Ramos (cell line): Measurements from ENCODE around the gene CDK6.
"Not testable (repeated sequence)": the region's sequence is repeated elsewhere in the genome, so short reads cannot be mapped to it uniquely, and the experiment has no call there.

Experiments
- in situ Hi-C: fragments of 300-500 bp; cut with MboI; formaldehyde crosslinking; loops from one replicate; pipeline ENCODE4 v1.14.3; 2022; ENCODE audit warnings: low sequenced_read_pairs; ENCODE audit not compliant: unreplicated experiment

CDK6 gene

DNA sequence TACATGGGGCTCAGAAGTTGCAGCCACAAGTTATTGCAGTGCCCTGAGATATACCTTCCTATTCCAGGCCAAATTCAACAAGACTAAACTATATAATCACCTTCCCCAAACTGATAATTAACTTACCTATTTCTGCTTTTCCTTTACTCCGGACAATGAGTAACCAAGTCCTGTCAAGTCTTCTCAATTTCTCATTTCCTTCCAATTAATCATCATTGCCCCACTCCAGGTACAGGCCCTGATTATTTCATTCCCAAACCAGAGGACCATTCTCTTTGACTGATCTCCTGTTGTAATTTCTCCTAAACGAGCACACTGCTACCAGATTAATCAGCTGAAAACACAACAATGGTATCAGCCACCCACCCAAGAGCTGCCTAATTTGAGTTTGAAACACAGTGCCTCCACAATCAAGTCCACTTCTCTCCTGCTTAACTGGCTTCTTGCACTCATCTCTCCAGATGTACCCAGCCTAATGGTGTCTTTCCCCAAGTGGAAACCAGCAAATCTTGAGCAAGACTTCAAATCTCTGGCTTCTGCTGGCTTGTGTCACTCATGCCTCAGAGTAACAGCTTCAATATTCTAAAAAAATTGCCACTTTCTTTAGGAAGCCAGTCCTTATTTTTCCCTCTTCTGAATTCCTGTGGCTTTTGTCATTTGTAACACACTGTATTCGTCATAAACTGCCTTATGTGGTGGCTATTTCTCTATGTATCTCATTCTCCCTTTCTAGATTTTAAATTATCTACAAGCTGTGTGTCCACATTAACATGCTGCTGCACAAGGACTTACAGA, 89.1 kb downstream of the CDK6 start:
- in situ Hi-C loops = no loop called here

DNA sequence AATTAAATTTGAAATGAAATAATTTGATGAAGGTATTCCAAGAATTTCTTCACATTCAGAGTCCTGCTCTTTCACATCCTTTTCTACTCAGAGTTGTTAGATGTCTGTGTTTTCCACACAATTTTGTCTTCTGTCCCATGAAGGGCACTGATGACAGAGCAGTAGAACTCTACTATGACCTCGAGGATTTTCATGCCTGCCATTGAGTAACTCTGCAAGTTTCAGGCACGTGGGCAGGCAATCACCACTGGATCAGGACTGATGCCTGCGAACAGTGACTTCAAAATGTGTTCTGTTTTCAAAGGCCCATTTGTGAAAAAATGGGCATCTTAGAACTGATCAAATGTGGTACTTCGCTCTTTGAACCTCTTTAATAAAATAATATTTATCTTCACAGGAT, 91.1 kb downstream of the CDK6 start:
- in situ Hi-C loops = no loop called here

DNA sequence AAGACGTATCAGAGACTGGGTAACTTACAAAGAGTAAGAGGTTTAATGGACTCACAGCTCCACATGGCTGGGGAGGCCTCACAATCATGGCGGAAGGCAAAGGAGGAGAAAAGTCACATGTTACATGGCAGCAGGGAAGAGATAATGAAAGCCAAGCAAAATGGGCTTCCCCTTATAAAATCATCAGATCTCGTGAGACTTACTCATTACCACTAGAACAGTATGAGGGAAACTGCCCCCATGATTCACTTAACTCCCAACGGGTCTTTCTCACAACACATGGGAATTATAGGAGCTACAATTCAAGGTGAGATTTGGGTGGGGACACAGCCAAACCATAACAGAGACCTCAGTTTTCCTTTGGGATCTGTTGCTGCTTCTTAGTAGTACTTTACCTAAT, 92.2 kb downstream of the CDK6 start:
- in situ Hi-C loops = not testable (repeated sequence)

DNA sequence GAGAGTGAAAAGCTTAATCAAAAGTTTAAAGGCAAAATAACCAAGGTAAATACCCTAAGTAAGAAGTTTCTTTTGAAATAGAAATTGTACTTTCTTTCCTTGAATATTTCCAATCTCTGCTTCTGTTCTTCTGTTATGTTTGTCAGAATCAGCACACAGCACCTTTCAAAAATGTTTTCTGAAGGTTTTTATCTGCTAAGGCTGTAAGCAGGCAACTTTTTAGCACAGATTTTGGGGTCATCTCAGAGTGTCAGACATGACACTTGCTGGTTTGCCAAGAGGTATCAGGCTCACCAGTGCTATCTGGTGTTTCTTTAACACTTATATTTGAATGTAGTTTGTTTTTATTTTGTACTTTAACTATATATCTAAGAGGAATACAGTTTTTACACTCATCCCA, 94.2 kb downstream of the CDK6 start:
- in situ Hi-C loops = no loop called here

DNA sequence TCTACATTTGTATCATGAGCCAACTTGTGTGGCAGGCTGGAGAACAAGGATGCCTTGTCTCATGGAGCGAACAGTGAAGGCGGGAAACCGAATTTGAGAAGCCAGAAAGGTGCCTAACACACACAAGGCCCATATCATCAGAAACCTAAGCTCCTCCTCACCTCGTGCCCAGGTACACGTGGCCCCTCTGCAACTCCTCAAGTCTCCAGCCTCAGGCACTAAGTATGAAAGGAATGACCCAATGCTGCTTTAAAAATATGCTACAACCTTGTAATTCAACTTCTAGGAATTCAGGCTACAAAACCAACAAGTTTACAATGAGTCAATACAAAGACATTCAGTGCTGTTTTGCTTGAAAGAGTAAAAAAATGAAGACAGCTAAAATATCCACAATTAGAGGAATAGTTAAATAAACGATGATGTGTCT, 95.7 kb downstream of the CDK6 start:
- in situ Hi-C loops = no loop called here

DNA sequence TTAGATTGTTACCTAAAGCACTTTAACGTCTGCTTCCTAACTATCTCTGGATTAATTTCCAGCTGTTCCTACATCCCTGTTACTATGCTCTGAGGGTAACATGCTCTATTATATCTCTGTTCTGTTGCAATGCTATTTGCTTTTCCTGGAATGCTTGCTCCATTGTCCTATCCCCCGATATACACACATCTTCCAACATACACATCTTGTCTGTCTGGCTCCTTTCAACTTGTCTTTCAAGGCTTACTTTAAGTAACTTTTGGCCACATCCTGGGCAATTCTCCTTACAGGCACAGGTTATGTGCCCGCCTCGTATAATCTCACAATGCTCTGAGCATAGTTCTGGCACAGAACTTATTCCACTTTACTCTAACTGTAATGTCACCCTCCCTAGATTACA, 96.2 kb downstream of the CDK6 start:
- in situ Hi-C loops = no loop called here

DNA sequence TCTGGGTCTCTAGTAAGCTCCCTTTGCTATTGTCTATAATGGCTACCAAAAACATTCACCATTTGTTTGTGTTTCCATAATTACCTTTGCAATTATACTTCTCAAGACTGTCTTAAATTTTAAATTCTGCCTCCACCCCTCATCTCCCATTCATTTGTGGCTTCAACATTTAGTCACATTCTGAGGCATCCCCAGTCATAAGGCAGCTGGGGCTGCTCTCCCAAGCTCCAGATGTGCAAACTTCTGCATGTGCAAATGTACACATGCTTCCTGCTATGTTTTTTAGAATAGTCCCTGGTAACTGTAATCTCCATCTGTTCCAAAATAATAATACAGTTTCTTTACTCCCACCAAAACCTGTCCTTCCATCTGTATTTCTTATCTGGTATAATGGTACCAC, 97.3 kb downstream of the CDK6 start:
- in situ Hi-C loops = no loop called here

DNA sequence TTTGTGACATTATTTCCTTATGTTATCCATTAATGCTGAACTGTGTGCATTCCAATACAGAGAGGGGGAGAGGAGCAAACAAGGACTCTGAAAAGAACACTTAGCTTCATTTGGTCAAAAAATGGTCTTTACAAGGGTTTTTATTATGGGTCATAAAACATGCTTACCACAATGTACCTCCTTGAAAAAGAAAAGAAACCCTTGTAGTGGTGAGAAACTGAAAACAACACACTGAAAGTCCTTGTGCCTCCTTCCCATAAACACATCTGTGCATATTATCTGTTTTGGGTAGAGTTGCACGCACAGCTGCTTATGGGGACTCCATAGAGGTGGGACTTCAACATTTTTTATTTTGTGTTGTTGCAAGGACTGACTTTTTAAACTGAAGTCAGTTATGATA, 98.7 kb downstream of the CDK6 start:
- in situ Hi-C loops = no loop called here

DNA sequence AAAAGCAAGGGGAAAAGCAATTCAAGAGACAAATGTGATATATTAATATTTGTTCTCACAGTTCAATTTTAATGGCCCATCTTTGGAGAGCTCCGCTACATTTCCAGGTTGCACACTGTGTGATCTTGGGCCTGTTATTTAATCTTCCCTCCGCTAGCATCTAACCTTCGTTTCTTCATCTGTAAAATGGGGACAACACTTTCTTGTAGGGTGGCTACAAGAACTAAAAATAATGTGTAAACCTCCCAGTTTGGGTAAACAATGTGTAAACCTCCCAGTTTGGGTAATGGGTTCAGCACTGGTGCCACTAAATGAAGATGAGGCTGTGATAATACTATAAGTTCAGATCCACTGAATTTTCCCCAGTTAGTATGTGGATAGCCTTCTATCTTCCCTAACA, 99.5 kb downstream of the CDK6 start:
- in situ Hi-C loops = no loop called here

DNA sequence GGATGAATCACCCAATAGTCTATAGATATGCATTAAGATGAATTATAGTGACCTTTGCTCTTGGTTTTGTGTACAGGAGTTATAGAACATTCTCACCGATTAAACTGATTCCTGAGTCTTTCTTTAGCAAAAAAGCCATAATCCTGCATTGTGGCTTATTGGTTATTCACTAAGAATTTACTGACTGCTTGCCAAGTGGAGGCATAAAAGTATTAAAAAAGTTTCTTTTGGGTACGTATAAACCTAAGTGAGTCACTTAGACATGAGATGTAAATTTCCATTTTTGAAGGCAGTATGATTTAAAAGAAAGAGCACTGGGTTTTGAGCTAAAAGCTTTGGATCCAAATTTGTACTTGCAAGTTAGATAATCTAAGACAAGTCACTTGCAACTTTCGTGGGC, 100.7 kb downstream of the CDK6 start:
- in situ Hi-C loops = no loop called here

DNA sequence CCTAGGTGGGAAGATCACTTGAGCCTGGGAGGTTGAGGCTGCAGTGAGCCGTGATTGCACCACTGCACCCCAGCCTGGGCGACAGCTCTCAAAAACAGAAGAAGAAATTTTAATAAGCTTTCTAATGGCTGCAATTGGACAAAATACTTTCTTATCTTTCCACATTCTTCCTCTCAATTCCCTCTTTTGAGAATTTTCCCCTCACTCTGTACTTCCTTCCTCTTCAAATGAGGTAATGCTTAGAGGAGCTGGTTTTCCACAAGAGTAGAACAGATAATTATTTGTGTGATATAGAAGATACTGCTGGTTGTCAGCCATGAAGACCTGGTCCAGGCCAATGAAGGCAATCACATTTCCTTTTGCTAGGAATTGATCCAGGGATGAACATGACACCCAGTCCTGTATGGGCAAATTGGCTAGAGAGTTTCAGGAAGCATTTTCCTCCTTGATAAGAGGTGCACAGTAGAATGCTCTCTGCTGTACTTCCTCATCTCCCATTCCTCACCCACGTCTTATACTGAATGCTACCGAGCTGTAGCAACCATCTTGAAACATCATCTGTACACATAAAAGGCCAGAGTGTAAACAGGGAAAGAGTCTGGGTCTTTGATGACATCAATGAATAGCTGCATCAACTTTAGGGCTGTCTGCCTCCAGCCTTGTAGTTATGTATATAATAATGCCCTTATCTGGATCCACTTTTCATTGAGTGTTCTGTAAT, 103.9 kb downstream of the CDK6 start:
- in situ Hi-C loops = no loop called here

DNA sequence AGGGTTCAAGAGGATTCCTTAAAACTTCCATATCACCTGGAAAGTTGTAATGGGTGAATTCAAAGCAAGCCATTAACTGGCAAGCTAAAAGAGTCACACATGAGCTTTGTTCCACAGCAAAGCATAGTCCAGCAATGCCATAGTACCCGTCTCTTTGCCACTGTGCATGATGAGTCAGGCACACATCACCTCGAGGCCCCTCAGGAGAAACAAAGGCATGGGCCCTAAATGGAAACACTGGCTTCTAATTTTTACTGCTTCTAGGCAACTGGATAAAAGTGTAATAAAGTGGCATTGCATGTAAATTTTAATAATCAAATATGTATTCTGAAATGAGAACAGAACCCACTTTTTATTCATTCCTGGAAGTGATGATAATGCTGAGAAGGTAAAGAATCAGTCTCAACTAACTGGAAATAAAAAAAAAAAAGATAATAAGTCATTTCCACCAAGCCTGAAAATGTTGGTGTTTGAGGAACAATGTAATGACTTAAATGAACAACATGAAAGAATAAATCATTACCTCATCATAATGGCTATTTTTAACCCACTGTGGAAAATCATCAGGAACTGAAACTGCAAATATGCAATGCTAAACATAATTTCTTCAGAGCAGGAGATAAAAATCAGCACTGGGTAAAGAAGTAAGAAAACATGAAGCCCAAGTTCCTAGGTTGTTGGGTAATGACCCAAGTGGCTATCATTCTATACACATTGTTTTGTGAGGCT, 104.9 kb downstream of the CDK6 start:
- in situ Hi-C loops = no loop called here

DNA sequence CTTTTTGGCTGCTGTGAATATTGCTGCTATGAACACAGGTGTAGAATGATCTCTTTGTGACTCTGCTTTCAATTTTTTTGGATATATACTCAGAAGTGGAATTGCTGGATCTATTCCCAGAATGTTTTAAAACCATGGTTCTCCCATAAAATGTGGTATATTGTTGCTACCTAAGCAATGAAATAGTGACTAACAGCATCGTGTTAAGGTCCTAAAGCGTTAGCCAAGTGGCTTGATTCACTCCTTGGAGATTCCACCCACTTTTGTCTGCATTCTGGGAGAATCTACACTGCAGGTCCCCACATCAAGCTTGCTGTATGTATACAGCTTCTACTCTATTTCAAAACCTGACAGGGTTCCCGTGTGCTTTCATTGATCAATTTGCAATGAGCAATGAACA, 105.6 kb downstream of the CDK6 start:
- in situ Hi-C loops = no loop called here

DNA sequence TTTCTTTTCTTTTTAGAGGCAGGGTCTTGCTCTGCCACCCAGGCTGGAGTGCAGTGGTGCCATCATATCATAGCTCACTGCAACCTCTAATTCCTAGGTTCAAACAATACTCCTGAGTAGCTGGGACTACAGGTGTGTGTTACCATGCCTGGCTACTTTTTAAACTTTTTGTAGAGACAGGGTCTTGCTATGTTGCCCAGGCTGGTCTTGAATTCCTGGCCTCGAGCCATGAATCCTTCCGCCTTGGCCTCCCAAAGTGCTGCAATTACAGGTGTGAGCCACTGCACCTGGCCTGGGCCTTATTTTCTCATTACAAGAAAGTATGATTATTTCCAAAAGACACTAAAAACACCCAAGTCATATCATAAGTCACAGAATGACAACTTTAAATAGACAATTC, 106.6 kb downstream of the CDK6 start:
- in situ Hi-C loops = no loop called here

DNA sequence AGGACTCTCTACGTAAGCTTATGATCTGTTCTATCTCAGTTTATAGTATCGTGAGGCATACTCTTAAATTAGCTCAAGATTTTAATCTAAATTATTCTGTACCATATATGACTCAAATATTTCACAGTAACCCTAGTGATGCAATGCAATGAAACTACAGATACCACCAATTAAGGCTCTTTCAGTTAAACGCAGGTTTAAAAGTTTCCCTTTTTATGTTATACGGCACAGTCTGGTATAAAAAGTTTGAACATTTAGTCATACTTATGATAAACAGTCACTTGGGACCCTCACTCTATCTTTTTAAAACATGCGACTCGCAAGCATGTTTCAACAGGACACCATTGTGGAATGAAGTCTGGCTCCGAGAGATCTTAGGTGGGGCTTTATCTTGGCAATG, 107.2 kb downstream of the CDK6 start:
- in situ Hi-C loops = no loop called here

DNA sequence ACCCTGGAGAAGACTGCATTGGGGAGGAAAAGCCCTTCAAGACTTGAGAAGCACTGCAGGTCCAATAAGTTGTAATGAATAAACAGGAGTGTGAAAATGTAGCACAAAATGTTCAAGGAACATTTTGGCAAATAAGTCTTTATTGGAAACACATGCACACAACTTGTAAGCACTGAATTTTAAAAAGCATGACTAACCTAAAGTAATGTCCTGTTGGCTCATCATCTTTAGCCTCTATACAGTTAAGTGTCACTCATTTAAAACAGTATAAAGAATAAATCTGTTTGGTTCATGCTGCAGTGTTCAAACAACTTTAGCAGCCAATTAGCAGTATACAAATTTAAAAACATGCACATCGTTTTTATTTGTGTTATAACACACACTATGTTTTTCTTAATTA, 108.6 kb downstream of the CDK6 start:
- in situ Hi-C loops = no loop called here

DNA sequence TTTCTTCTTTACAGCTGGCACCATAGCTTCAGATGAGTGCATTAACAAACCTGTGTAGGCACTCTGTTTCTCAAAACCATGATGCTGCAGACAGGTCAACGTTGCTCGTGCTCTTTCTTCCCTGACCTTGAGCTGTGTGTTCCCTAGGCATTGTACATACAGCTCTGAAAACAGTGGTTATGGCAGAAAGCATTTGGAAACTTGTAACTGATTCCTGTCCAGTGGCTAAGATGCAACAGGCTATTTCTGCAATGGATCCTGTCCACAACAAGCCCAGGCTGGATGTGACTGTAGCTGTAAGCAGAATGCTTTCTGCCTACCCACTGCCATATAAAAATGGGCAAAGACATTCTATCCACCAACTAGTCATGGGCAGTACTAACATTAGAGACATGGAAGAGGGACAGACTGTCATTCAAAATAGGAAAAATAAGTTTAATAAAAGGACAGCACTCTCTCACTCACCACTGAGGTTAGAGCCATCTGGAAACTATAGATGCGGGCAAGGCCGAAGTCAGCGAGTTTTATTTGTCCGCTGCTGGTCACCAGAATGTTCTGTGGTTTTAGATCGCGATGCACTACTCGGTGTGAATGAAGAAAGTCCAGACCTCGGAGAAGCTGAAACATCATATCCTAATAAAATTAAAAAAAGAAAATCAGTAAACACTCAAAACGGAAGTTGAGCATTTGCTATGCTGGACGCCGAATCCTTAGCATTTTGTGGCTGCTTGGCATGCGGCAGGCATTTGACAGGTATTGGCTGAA, 111.0 kb downstream of the CDK6 start:
- in situ Hi-C loops = no loop called here

DNA sequence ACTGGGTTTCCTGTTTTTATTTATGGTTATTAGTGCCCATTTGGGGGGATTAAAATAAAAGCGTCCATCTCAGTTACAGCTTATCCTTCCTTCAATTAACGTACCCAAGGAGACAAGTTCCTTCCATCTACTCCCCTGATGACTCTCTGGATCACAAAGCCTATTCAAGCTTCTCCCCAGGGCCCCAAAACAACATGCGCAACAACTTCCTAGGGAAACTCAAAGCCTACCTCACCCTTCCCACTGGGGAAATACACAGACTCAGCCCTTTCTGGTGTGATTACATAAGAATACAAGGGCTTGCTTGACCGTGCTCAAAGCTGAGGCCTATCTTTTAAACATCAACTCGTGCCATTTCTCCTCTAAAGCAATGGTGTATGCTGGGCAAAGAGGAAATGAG, 112.4 kb downstream of the CDK6 start:
- in situ Hi-C loops = no loop called here

DNA sequence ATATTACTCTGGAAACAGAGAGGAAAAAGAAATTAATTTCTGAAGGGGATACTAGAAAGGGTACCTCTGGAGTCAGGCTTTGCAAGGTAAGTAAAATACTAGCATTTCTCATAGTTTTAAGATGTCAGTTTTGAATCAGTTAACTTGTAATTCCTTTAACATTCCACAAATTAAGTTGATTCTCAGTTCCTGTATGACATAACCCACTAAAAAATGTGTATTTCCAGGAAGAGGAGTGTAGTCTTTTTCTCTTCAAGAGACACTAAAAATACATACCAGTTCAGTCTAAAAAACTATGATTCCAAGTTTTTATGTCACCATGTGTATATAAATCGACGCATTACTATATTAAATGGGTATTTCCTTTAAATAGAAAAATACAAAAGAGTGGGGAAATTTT, 113.2 kb downstream of the CDK6 start:
- in situ Hi-C loops = no loop called here

DNA sequence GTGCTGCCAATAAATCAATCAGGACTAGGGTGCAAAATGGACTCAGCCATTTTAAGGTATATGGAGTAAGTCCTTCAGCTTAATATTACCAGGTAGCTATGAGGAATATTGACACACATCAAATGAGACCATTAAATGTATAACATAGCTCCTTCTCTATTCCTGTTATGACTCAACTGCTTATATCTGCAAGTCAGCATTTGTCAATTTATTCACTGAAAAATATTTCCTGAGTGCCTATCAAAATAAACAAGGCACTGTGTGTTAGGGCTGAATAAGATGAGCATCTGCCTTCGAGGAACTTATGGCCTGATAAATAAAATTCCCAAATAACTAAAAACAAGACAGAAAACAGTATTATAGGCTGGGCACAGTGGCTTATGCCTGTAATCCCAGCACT, 113.8 kb downstream of the CDK6 start:
- in situ Hi-C loops = no loop called here
